ENCODE results near the gene ANKS1B. TPM values are rescaled to one million over a fixed set of nuclear protein-coding genes. Genes with fewer than 3 reads are reported as not detected.
A peak's percentile ranks its signal among the peaks of the same experiment; 100 is the strongest.
"Not testable (repeated sequence)": the region's sequence is repeated elsewhere in the genome, so short reads cannot be mapped to it uniquely, and the experiment has no call there.

ANKS1B gene
- total RNA-seq, 2 donors from 2014 or later, result 45.5 to 65.9 TPM

- Histone ChIP-seq H3K4me1 (ENCODE audit: control insufficient read depth in 1 of 2, low read depth in 2 of 2) (peaks cover 0 to 10% of the 10 kb centered on the region in 2 donors), H3K27ac (no peak overlapping the region), H3K9me3 (no peaks in the 10 kb centered on the region), H3K27me3 (replicated peaks; ENCODE audit: insufficient read depth) (no peaks in the 10 kb centered on the region), H3K4me3 (no peak overlapping the region), H3K36me3 (no peaks in the 10 kb centered on the region)
- no peak for TF ChIP-seq CTCF (IDR thresholded peaks at IDR 0.05)
- peak; percentile 21 for DNase-seq (ENCODE audit: low spot score)
- ATAC-seq (ENCODE audit: insufficient number of reproducible peaks, low FRiP score, low read depth), result no peak
These were observed 1226.4 kb downstream of the ANKS1B start for GRCh38 chr12:98758331-98758730.

GRCh38 chr12:98757455-98757854 is 1227.3 kb downstream of the ANKS1B start:
- Histone ChIP-seq H3K9me3 (no peaks in the 10 kb centered on the region), H3K4me1 (ENCODE audit: control insufficient read depth in 1 of 2, low read depth in 2 of 2) (peaks cover 0 to 10% of the 10 kb centered on the region in 2 donors), H3K4me3 (no peak overlapping the region), H3K36me3 (no peaks in the 10 kb centered on the region), H3K27me3 (replicated peaks; ENCODE audit: insufficient read depth) (no peaks in the 10 kb centered on the region), H3K27ac (no peak overlapping the region)
- no peak for DNase-seq (ENCODE audit: low spot score)
- TF ChIP-seq CTCF (IDR thresholded peaks at IDR 0.05), result no peak
- no peak for ATAC-seq (ENCODE audit: insufficient number of reproducible peaks, low FRiP score, low read depth)

GRCh38 chr12:98755855-98756254 is 1228.9 kb downstream of the ANKS1B start:
- ATAC-seq (ENCODE audit: insufficient number of reproducible peaks, low FRiP score, low read depth); H3K36me3 ChIP-seq; H3K27me3 ChIP-seq (replicated peaks; ENCODE audit: insufficient read depth); H3K4me3 ChIP-seq; H3K9me3 ChIP-seq; DNase-seq (ENCODE audit: low spot score); H3K27ac ChIP-seq: not testable (repeated sequence)
- peaks cover 0 to 10% of the 10 kb centered on the region in 2 donors for H3K4me1 ChIP-seq (ENCODE audit: control insufficient read depth in 1 of 2, low read depth in 2 of 2)

- Histone ChIP-seq H3K27me3 (replicated peaks; ENCODE audit: insufficient read depth) (no peaks in the 10 kb centered on the region), H3K4me1 (ENCODE audit: control insufficient read depth in 1 of 2, low read depth in 2 of 2) (peaks cover 0 to 10% of the 10 kb centered on the region in 2 donors), H3K27ac (no peak overlapping the region), H3K9me3 (no peaks in the 10 kb centered on the region), H3K36me3 (no peaks in the 10 kb centered on the region), H3K4me3 (no peak overlapping the region)
- no peak for TF ChIP-seq CTCF (IDR thresholded peaks at IDR 0.05)
- ATAC-seq (ENCODE audit: insufficient number of reproducible peaks, low FRiP score, low read depth) (no peak), DNase-seq (ENCODE audit: low spot score) (no peak)
These were observed 1230.6 kb downstream of the ANKS1B start for GRCh38 chr12:98754095-98754494.

GRCh38 chr12:98752726-98753125 is 1232.0 kb downstream of the ANKS1B start:
- Histone ChIP-seq H3K4me1 (ENCODE audit: control insufficient read depth in 1 of 2, low read depth in 2 of 2) (no peaks in the 10 kb centered on the region), H3K4me3 (no peak overlapping the region), H3K27ac (no peak overlapping the region), H3K9me3 (no peaks in the 10 kb centered on the region), H3K36me3 (no peaks in the 10 kb centered on the region), H3K27me3 (replicated peaks; ENCODE audit: insufficient read depth) (no peaks in the 10 kb centered on the region)
- ATAC-seq (ENCODE audit: insufficient number of reproducible peaks, low FRiP score, low read depth) (no peak), DNase-seq (ENCODE audit: low spot score) (no peak)
- TF ChIP-seq CTCF (IDR thresholded peaks at IDR 0.05), result no peak

GRCh38 chr12:98751580-98752115 is 1233.1 kb downstream of the ANKS1B start:
- TF ChIP-seq CTCF (IDR thresholded peaks at IDR 0.05), result no peak
- ATAC-seq (ENCODE audit: insufficient number of reproducible peaks, low FRiP score, low read depth), result no peak
- H3K36me3 ChIP-seq, result no peaks in the 10 kb centered on the region
- no peak overlapping the region for H3K27ac ChIP-seq
- DNase-seq (ENCODE audit: low spot score), result no peak
- H3K4me3 ChIP-seq, result no peak overlapping the region
- H3K27me3 ChIP-seq (replicated peaks; ENCODE audit: insufficient read depth), result no peaks in the 10 kb centered on the region
- H3K4me1 ChIP-seq (ENCODE audit: control insufficient read depth in 1 of 2, low read depth in 2 of 2), result no peaks in the 10 kb centered on the region
- H3K9me3 ChIP-seq, result no peaks in the 10 kb centered on the region
